ENCODE measurements around the gene LTBP2. TPM values are rescaled to one million over a fixed set of nuclear protein-coding genes. Genes with fewer than 3 reads are reported as not detected.

The LTBP2 gene
- total RNA-seq, 1 experiment from 2014 or later = 124 TPM

GRCh38 chr14:74488786-74489397 lies 123.1 kb downstream of the LTBP2 start:
- intact Hi-C loops (cut with micrococcal nuclease; ENCODE audit: unreplicated experiment) = no loop called here
- H3K36me3 ChIP-seq (ENCODE audit: low read depth) = peaks cover 44% of the 10 kb centered on the region
- TF ChIP-seq EZH2 (IDR thresholded peaks at IDR 0.05; ENCODE audit: low read depth) = no peak
- TF ChIP-seq, protein P1, sequence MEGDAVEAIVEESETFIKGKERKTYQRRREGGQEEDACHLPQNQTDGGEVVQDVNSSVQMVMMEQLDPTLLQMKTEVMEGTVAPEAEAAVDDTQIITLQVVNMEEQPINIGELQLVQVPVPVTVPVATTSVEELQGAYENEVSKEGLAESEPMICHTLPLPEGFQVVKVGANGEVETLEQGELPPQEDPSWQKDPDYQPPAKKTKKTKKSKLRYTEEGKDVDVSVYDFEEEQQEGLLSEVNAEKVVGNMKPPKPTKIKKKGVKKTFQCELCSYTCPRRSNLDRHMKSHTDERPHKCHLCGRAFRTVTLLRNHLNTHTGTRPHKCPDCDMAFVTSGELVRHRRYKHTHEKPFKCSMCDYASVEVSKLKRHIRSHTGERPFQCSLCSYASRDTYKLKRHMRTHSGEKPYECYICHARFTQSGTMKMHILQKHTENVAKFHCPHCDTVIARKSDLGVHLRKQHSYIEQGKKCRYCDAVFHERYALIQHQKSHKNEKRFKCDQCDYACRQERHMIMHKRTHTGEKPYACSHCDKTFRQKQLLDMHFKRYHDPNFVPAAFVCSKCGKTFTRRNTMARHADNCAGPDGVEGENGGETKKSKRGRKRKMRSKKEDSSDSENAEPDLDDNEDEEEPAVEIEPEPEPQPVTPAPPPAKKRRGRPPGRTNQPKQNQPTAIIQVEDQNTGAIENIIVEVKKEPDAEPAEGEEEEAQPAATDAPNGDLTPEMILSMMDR (conservative IDR thresholded peaks at IDR 0.05) = no peak
- H3K27ac ChIP-seq = peak overlapping the region; percentile 80
- CTCF ChIA-PET = interaction anchor here (1.0 kb wide), 1 partner anchor 120 kb away, joined by 3 read pairs; no protein-coding TSS in a partner anchor
- H3K4me2 ChIP-seq = peak overlapping the region; percentile 94
- H3K4me1 ChIP-seq (replicated peaks; ENCODE audit: insufficient read depth) = peaks cover 57% of the 10 kb centered on the region
- H3K79me2 ChIP-seq (ENCODE audit: low read depth) = peaks cover 73% of the 10 kb centered on the region
- H2AFZ ChIP-seq = peak overlapping the region; percentile 10; the same call in 1 of the 2 replicates
- peaks cover 47% of the 10 kb centered on the region for H3F3A ChIP-seq (ENCODE audit: insufficient read depth, low read depth)
- DNase-seq = peak; percentile 49 to 98
- no peaks in the 10 kb centered on the region for H4K20me1 ChIP-seq (ENCODE audit: insufficient read depth)
- no peaks in the 10 kb centered on the region for H3K9me2 ChIP-seq (ENCODE audit: insufficient read depth)
- BruUV-seq (replicated peaks) = no TSS peak
- H3K27me3 ChIP-seq (ENCODE audit: insufficient read depth, low read depth) = no peaks in the 10 kb centered on the region
- peak overlapping the region; percentile 4; the same call in 1 of the 2 replicates for H3K4me3 ChIP-seq
- no peaks in the 10 kb centered on the region for H3K9me3 ChIP-seq (ENCODE audit: insufficient read depth, low read depth)
- POLR2A ChIA-PET (ENCODE audit: unreplicated experiment) = interaction anchor here (0.6 to 0.9 kb wide), 7 partner anchors 27 to 513 kb away, joined by 3 to 9 read pairs (median 3); no protein-coding TSS in a partner anchor

DNA sequence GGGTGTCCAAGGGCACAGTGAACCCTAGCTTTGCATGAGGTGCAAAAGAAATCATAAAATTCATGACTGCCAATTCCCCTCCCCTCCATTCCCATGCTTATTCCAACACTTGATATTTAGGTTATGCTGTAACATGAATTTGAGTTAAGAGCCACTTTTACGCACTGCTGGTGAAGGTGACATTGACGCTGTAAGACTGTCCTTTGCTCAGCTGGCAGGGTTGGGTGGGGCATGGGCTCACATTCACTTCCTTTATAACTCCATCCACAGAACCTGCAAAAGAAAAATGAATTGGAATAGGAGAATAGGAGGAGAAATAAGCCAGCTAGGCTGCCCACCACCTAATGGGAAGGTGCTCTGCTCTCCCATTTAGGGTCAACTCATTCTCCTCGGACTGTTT lies 125.9 kb downstream of the LTBP2 start:
- no peak overlapping the region for H2AFZ ChIP-seq
- no peaks in the 10 kb centered on the region for H4K20me1 ChIP-seq (ENCODE audit: insufficient read depth)
- no peaks in the 10 kb centered on the region for H3K9me3 ChIP-seq (ENCODE audit: insufficient read depth, low read depth)
- H3K4me3 ChIP-seq = no peak overlapping the region
- TF ChIP-seq EZH2 (IDR thresholded peaks at IDR 0.05; ENCODE audit: low read depth) = no peak
- TF ChIP-seq, protein P1 (conservative IDR thresholded peaks at IDR 0.05) = no peak
- H3K4me1 ChIP-seq (replicated peaks; ENCODE audit: insufficient read depth) = peaks cover 51% of the 10 kb centered on the region
- CTCF ChIA-PET = interaction anchor here (1.1 kb wide), 1 partner anchor 25 kb away, joined by 3 read pairs; no protein-coding TSS in a partner anchor
- peak overlapping the region; percentile 94; the same call in 1 of the 2 replicates for H3K4me2 ChIP-seq
- no peak for DNase-seq
- H3K36me3 ChIP-seq (ENCODE audit: low read depth) = peaks cover 67% of the 10 kb centered on the region
- BruUV-seq (replicated peaks) = no TSS peak
- intact Hi-C loops (cut with micrococcal nuclease; ENCODE audit: unreplicated experiment) = no loop called here
- H3F3A ChIP-seq (ENCODE audit: insufficient read depth, low read depth) = peaks cover 46% of the 10 kb centered on the region
- no peaks in the 10 kb centered on the region for H3K27me3 ChIP-seq (ENCODE audit: insufficient read depth, low read depth)
- H3K9me2 ChIP-seq (ENCODE audit: insufficient read depth) = no peaks in the 10 kb centered on the region
- peaks cover 52% of the 10 kb centered on the region for H3K79me2 ChIP-seq (ENCODE audit: low read depth)
- POLR2A ChIA-PET (ENCODE audit: unreplicated experiment) = interaction anchor here (0.5 to 1.1 kb wide), 4 partner anchors 11 to 123 kb away, joined by 3 to 5 read pairs (median 3); no protein-coding TSS in a partner anchor
- no peak overlapping the region for H3K27ac ChIP-seq

DNA sequence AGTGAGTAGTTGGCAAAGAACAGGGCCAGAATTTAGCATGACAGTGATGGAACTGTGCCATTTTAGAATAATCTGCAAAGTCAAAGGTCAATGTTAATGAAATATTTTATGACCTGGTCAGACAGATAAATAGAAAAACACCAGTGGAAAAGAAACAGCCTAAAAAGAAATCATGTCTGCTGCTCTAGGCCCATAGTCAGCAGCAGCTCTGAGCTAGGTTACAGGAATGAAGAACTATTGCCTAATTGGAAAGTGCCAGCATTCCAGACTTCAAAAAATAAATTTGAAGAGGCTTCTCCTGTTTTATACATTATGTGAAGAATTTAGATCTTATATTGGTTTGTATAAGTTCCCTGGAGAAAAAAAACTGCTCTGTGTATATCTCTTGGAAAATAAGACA lies 128.7 kb downstream of the LTBP2 start:
- POLR2A ChIA-PET (ENCODE audit: unreplicated experiment) = no interaction called here
- Histone ChIP-seq H3K36me3 (ENCODE audit: low read depth) (peaks cover 82% of the 10 kb centered on the region), H3K27ac (no peak overlapping the region), H3K4me1 (replicated peaks; ENCODE audit: insufficient read depth) (peaks cover 23% of the 10 kb centered on the region), H2AFZ (no peak overlapping the region), H3K4me2 (no peak overlapping the region), H4K20me1 (ENCODE audit: insufficient read depth) (no peaks in the 10 kb centered on the region; the same call in 1 of the 2 replicates), H3K9me3 (ENCODE audit: insufficient read depth, low read depth) (no peaks in the 10 kb centered on the region), H3K4me3 (no peak overlapping the region), H3F3A (ENCODE audit: insufficient read depth, low read depth) (peaks cover 18% of the 10 kb centered on the region), H3K9me2 (ENCODE audit: insufficient read depth) (no peaks in the 10 kb centered on the region), H3K79me2 (ENCODE audit: low read depth) (peaks cover 30% of the 10 kb centered on the region), H3K27me3 (ENCODE audit: insufficient read depth, low read depth) (no peaks in the 10 kb centered on the region)
- no peak for TF ChIP-seq EZH2 (IDR thresholded peaks at IDR 0.05; ENCODE audit: low read depth)
- TF ChIP-seq, protein P1 (conservative IDR thresholded peaks at IDR 0.05) = no peak
- CTCF ChIA-PET = no interaction called here
- no TSS peak for BruUV-seq (replicated peaks)
- intact Hi-C loops (cut with micrococcal nuclease; ENCODE audit: unreplicated experiment) = no loop called here
- DNase-seq = no peak

Measured in PC-9 (cell line).